Fibroblast of lung (primary cell): ENCODE results near the gene GHRH.

ENCODE experiments used
- EZH2 ChIP-seq: IDR thresholded peaks from 2 replicates; pipeline ENCODE4 v1.5.1; 2012; ENCODE audit warnings: low read length, control low read depth, mild to moderate bottlenecking; ENCODE audit errors: missing control alignments
- TF ChIP-seq, protein P1 (sequence below), 2 donors: IDR thresholded peaks in 1 of 2; conservative IDR thresholded peaks in 1 of 2; 1 replicate in 1 of 2; 2 replicates in 1 of 2; pipeline ENCODE4 v1.5.1; 2011 to 2012; ENCODE audit warnings: low read length in 2 of 2, control low read depth in 1 of 2, inconsistent platforms in 1 of 2, low read depth in 1 of 2, mild to moderate bottlenecking in 1 of 2

DNA sequence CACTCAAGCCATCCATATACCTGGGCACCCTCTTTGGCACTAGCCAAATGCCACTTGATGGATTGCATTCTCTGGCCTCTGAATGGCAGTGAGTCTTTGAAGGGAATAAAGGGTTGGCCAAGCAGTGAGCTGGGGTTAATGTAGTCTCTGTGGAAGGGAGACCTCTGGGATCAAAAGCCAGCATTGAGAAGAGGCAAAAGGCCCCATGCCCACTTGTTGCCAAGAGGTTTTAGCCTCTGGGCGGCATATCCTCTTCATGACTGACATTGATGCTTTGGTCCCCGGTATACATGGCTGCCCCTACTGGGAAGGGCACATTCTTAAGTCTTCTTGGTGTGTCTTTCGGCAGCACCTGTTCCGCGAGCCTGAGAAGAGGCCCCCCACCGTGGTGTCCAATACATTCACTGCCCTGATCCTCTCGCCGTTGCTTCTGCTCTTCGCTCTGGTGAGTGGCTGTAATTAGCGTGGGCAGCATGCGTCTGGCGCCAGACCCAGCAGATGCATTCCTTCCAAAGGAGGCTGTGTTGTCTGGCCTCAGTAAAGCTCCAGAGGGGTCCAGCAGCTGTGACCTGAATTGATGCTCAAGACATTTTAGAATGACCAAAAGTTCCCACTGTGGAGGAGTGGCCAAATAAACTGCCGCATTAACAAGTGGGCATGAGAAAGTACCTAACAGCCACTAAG is 29.5 kb downstream of the GHRH start:
- TF ChIP-seq, protein P1, sequence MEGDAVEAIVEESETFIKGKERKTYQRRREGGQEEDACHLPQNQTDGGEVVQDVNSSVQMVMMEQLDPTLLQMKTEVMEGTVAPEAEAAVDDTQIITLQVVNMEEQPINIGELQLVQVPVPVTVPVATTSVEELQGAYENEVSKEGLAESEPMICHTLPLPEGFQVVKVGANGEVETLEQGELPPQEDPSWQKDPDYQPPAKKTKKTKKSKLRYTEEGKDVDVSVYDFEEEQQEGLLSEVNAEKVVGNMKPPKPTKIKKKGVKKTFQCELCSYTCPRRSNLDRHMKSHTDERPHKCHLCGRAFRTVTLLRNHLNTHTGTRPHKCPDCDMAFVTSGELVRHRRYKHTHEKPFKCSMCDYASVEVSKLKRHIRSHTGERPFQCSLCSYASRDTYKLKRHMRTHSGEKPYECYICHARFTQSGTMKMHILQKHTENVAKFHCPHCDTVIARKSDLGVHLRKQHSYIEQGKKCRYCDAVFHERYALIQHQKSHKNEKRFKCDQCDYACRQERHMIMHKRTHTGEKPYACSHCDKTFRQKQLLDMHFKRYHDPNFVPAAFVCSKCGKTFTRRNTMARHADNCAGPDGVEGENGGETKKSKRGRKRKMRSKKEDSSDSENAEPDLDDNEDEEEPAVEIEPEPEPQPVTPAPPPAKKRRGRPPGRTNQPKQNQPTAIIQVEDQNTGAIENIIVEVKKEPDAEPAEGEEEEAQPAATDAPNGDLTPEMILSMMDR (conservative IDR thresholded peaks at IDR 0.05 in 1 of 2, IDR thresholded peaks at IDR 0.05 in 1 of 2; ENCODE audit: low read depth in 1 of 2, low read length in 2 of 2) = no peak
- TF ChIP-seq EZH2 = no peak
